Uterus (tissue), 2 donors: ENCODE data around the gene ACTN1.

Experiments used
- CTCF ChIP-seq, 4 experiments: fragments of 200-600 bp in 2 of 4; fragments of 450-650 bp in 2 of 4; sonication (generic) in 2 of 4; IDR thresholded peaks; one replicate each; pipeline ENCODE4 v1.5.1; 2016 to 2019; ENCODE audit warnings: antibody characterized with exemption in 4 of 4, mild to moderate bottlenecking in 2 of 4, moderate library complexity in 1 of 4
- POLR2A ChIP-seq, 2 donors: fragments of 450-650 bp; IDR thresholded peaks; one replicate each; pipeline ENCODE4 v1.6.1; 2016; ENCODE audit warnings: antibody characterized with exemption in 2 of 2, mild to moderate bottlenecking in 1 of 2, moderate library complexity in 1 of 2

DNA sequence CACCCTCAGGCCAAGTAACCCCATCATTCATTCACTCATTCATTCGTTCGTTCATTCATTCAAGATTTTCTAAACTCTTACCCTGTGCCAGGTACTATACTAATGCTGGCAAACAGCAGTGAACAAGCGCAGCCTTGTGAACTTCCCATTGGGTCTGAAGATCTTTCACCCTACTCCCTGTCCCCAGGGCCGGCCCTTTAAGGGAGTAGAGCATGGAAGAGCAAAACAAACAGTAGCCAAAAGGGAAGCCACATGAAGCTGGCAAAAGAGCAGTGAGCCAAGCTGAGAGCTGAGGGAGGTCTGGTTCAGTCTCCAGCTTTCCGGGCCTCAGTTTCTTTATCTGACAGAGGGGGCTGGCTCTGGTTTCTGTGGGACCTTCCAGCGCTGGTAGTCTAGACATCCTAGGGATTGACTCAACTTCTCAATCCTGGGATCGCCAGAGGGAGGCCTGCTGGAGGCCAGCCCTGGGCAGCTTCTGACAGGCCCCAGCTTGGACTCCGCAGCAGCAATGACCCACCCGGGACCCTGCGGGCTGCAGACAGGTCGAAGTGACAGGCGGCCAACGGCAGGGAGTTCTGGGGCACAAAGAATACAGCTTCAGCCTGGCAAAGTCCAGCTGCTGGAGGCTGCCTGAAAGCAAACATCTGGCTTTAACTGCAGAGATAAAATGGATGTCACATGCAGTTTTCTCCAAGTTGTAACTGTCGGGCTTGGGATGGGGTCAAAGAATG is 27.1 kb downstream of the ACTN1 start:
- TF ChIP-seq CTCF (IDR thresholded peaks at IDR 0.05): no peak
- no peak for TF ChIP-seq POLR2A (IDR thresholded peaks at IDR 0.05)
